ENCODE results near the gene IQCK. TPM values are rescaled to one million over a fixed set of nuclear protein-coding genes. Genes with fewer than 3 reads are reported as not detected.

The IQCK gene
- polyA plus RNA-seq, 2 of the 4 experiments (the other 2 are of a cell fraction), result 10.3 to 15.6 TPM

DNA sequence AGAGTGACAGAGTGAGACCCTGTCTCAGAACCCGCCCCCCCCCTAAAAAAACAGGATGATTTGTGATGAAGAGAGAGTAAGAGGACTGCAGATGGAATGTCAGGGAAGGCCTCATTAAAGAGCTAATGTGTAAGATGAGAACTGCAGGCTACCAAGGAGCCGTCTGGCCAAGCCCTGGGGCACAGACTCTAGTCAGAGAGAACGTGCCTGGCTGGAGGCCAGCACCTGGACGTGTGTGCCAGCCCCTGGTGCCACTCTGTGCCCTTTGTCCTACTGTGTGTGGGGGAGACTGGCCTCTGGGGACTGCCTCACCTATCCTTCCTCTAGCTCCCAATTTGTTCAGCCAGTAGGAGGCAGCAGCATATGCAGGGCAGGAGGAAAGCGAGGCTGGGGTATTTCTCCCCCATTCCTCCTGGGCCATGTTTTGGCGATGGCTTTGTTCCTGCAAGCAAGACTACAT is 37.2 kb upstream of the IQCK start:
- H3K4me3 ChIP-seq, result no peak overlapping the region
- no peak for FAIRE-seq
- CTCF ChIA-PET, result interaction anchor here (0.7 to 1.3 kb wide), 7 partner anchors 9 to 202 kb away, joined by 3 to 5 read pairs (median 3); no protein-coding TSS in a partner anchor

DNA sequence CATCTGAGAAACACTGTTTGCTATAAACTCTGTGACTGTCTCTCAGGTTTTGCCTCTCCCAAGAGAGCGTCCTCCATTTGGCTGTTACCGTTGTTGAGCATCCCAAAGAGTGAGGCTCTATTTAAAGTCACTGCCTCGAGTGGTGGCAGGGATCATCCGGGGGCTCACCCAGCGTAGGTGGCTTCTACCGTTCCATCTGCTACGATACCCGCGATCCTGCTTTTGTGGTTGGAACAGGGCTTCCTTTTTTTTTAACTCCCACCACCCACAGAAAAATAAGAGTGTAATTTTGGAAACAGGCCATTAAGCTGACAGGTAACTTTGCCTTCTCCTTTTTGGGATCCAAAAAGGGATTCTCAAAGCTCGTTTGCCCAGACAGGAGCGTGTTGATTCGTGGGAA is 36.4 kb upstream of the IQCK start:
- ChIA-PET POLR2A (no interaction called here), CTCF (interaction anchor here (0.7 to 1.4 kb wide), 9 partner anchors 8 to 205 kb away, joined by 3 to 4 read pairs (median 3); no protein-coding TSS in a partner anchor)
- DNase-seq (ENCODE audit: low read depth in 1 of 2, low spot score in 1 of 2) (no peak), ATAC-seq (no peak), FAIRE-seq (no peak)
- 90% methylated on average over 12 of the region's 12 CpGs for WGBS (ENCODE audit: missing lambda C conversion rate)
- H3K27ac ChIP-seq, result no peak overlapping the region
- no peaks in the 10 kb centered on the region for H3K4me1 ChIP-seq
- TF ChIP-seq HEYL (CRISPR knock-in tag; IDR thresholded peaks at IDR 0.05) (no peak), NR3C1 (IDR thresholded peaks at IDR 0.05) (no peak), TP53 (CRISPR knock-in tag; IDR thresholded peaks at IDR 0.05) (no peak), GATA3 (IDR thresholded peaks at IDR 0.05; ENCODE audit: borderline replicate concordance) (no peak), BCL3 (IDR thresholded peaks at IDR 0.05) (no peak), CHD4 (IDR thresholded peaks at IDR 0.05; ENCODE audit: borderline replicate concordance) (no peak), ELK1 (IDR thresholded peaks at IDR 0.05; ENCODE audit: low read depth, low read length) (no peak)
- TF ChIP-seq, protein P1, sequence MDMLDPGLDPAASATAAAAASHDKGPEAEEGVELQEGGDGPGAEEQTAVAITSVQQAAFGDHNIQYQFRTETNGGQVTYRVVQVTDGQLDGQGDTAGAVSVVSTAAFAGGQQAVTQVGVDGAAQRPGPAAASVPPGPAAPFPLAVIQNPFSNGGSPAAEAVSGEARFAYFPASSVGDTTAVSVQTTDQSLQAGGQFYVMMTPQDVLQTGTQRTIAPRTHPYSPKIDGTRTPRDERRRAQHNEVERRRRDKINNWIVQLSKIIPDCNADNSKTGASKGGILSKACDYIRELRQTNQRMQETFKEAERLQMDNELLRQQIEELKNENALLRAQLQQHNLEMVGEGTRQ (IDR thresholded peaks at IDR 0.05), result no peak
- H3K9me3 ChIP-seq, result no peaks in the 10 kb centered on the region
- H3K4me2 ChIP-seq, result no peak overlapping the region
- no peak overlapping the region for H3K4me3 ChIP-seq

More for the DNA sequence above, 37.2 kb upstream of the IQCK start:
- H3K4me1 ChIP-seq, result no peaks in the 10 kb centered on the region
- peak; percentile 16 to 41; a peak in 3 of 5 replicates for TF ChIP-seq RAD21 (conservative IDR thresholded peaks at IDR 0.05 in 1 of 2, IDR thresholded peaks at IDR 0.05 in 1 of 2)
- peak; percentile 23; the same call in 1 of the 3 replicates for TF ChIP-seq SMC3 (IDR thresholded peaks at IDR 0.05)
- TF ChIP-seq HMGXB4 (CRISPR knock-in tag; IDR thresholded peaks at IDR 0.05; ENCODE audit: borderline replicate concordance), result no peak
- no peak overlapping the region for H3K27ac ChIP-seq
- no peak for DNase-seq (ENCODE audit: low read depth in 1 of 2, low spot score in 1 of 2)
- 51% methylated on average over 6 of the region's 6 CpGs for WGBS (ENCODE audit: missing lambda C conversion rate)
- ATAC-seq, result peak; percentile 60 to 63; a peak in 5 of 6 replicates
- no peak overlapping the region for H3K4me2 ChIP-seq
- POLR2A ChIA-PET, result no interaction called here
- H3K9me3 ChIP-seq, result no peaks in the 10 kb centered on the region

DNA sequence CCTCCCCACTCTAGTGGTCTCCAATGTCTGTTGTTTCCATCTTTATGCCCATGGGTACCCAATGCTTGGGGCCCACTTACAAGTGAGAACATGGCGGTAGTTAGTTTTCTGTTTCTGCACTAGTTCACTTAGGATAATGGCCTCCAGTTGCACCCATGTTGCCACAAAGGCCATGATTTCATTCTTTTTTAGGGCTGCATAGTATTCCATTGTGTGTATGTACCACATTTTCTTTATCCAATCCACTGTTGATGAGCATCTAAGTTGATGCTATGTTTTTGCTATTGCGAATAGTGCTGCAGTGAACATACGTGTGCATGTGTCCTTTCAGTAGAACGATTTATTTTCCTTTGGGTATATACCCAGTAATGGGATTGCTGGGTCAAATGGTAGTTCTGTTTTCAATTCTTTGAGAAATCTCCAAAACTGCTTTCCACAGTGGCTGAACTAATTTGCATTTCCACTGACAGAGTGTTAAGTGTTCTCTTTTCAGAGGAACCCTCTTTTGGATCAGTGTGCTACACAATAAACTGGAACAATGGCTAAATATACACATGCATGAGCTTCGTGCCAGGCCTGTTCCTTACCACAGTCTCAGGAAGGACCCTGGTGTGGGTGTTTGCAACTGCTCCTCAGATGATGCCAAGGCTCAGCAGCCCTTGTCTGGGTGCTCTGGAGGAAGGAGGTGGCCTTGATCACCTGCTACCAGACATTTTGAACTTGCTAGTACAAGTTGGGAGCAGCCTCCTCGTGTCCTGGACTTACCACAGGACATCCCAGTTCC is 34.4 kb upstream of the IQCK start:
- Histone ChIP-seq H3K4me3 (no peak overlapping the region), H3K4me2 (no peak overlapping the region), H3K9me3 (no peaks in the 10 kb centered on the region), H3K27ac (no peak overlapping the region), H3K4me1 (no peaks in the 10 kb centered on the region)
- FAIRE-seq, result no peak
- 92% methylated on average over 6 of the region's 6 CpGs for WGBS (ENCODE audit: missing lambda C conversion rate)
- TF ChIP-seq RARB (CRISPR knock-in tag; IDR thresholded peaks at IDR 0.05) (no peak), ZSCAN20 (CRISPR knock-in tag; IDR thresholded peaks at IDR 0.05) (no peak), HOXB5 (CRISPR knock-in tag; IDR thresholded peaks at IDR 0.05) (no peak), EP300 (IDR thresholded peaks at IDR 0.05) (no peak), HEYL (CRISPR knock-in tag; IDR thresholded peaks at IDR 0.05) (no peak), FOXS1 (CRISPR knock-in tag; IDR thresholded peaks at IDR 0.05) (no peak), ZFP36 (IDR thresholded peaks at IDR 0.05; ENCODE audit: borderline replicate concordance, partially characterized antibody) (no peak), MAZ (IDR thresholded peaks at IDR 0.05; ENCODE audit: borderline replicate concordance, low read depth, low read length) (no peak), RCOR1 (IDR thresholded peaks at IDR 0.05; ENCODE audit: low read depth, low read length) (no peak)
- CTCF ChIA-PET, result interaction anchor here (0.9 kb wide), 1 partner anchor 9 kb away, joined by 3 read pairs; no protein-coding TSS in a partner anchor
- no peak for DNase-seq (ENCODE audit: low read depth in 1 of 2, low spot score in 1 of 2)
- ATAC-seq, result no peak
- POLR2A ChIA-PET, result no interaction called here

Data from A549 (cell line).